OCI-LY3 (cell line): ENCODE measurements around the gene TM4SF1.

ENCODE experiments used
- H2AFZ ChIP-seq: fragments of 200-600, 300-600 bp; shearing (Covaris generic); 2 replicates; pipeline ENCODE4 v1.6.0; 2014; ENCODE audit warnings: antibody characterized with exemption, low read depth, low read length
- H3K27ac ChIP-seq: fragments of 200-600, 300-600 bp; sonication (generic); 2 replicates; pipeline ENCODE4 v1.5.1; 2014; ENCODE audit warnings: mild to moderate bottlenecking, low read length, moderate library complexity, mixed read lengths
- H3K27me3 ChIP-seq: fragments of 200-600, 300-600 bp; sonication (generic); 2 replicates; pipeline ENCODE4 v1.6.1; 2014; ENCODE audit warnings: low read depth, low read length, mixed read lengths
- H3K36me3 ChIP-seq: fragments of 200-600, 300-600 bp; sonication (generic); replicated peaks from 2 replicates; pipeline ENCODE3; 2014; ENCODE audit warnings: low read depth, low read length, mixed read lengths
- H3K4me1 ChIP-seq: fragments of 300-600, 200-600 bp; sonication (generic); 2 replicates; pipeline ENCODE4 v1.6.1; 2014; ENCODE audit warnings: low read length, mixed read lengths
- H3K4me2 ChIP-seq: fragments of 200-600, 300-600 bp; sonication (generic); 2 replicates; pipeline ENCODE4 v1.6.1; 2014; ENCODE audit warnings: low read length, mixed read lengths
- H3K4me3 ChIP-seq: fragments of 300-600, 200-600 bp; sonication (generic); 2 replicates; pipeline ENCODE4 v1.5.1; 2014; ENCODE audit warnings: antibody characterized with exemption, mild to moderate bottlenecking, low read length, moderate library complexity
- H3K79me2 ChIP-seq: fragments of 300-600, 200-600 bp; shearing (Covaris generic); 2 replicates; pipeline ENCODE4 v1.6.1; 2014; ENCODE audit warnings: mild to moderate bottlenecking, low read length, mixed read lengths
- H3K9ac ChIP-seq: fragments of 300-600, 200-600 bp; shearing (Covaris generic); 2 replicates; pipeline ENCODE4 v1.6.0; 2014; ENCODE audit warnings: mild to moderate bottlenecking, low read length, moderate library complexity
- H3K9me3 ChIP-seq: fragments of 200-600, 300-600 bp; shearing (Covaris generic); 2 replicates; pipeline ENCODE4 v1.6.1; 2014; ENCODE audit warnings: low read length, mixed read lengths; ENCODE audit not compliant: insufficient read depth
- H4K20me1 ChIP-seq: fragments of 200-600, 300-600 bp; sonication (generic); 2 replicates; pipeline ENCODE4 v1.6.1; 2016; ENCODE audit warnings: low read length, mixed read lengths; ENCODE audit not compliant: insufficient read depth
- EZH2phosphoT487 ChIP-seq: fragments of 200-600 bp; shearing (Covaris generic); IDR thresholded peaks from 2 replicates; pipeline ENCODE4 v1.6.1; 2018; ENCODE audit warnings: antibody characterized with exemption, mixed run types, low read depth
- TF ChIP-seq, protein P1 (sequence below): fragments of 200-600, 300-600 bp; sonication (generic); IDR thresholded peaks from 2 replicates; pipeline ENCODE4 v1.5.1; 2014; ENCODE audit warnings: antibody characterized with exemption, low read length, low read depth

The TM4SF1 gene

DNA sequence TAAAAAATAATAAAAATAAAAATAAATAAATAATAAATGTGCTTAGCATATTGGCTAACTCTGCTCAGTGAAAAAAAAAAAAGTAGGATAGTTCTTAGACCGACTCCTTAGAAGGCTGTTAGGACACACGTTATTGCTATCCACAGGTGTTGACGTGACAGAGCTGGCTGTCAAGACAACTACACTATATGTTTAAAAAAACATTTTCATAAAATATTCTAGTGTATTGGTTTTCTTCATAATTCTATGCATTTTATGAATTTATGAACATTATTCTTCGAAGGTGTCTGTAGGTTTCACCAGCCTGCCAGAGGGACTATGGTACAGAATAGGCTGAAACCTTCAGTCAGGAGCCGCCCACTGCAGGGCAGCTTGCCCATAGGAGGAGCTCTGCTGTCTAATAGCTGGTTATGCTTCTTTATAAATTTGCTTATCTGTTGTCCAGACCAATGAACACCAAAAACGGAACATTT, 9.2 kb downstream of the TM4SF1 start:
- no peaks in the 10 kb centered on the region for H4K20me1 ChIP-seq
- no peak for TF ChIP-seq EZH2phosphoT487
- TF ChIP-seq, protein P1, sequence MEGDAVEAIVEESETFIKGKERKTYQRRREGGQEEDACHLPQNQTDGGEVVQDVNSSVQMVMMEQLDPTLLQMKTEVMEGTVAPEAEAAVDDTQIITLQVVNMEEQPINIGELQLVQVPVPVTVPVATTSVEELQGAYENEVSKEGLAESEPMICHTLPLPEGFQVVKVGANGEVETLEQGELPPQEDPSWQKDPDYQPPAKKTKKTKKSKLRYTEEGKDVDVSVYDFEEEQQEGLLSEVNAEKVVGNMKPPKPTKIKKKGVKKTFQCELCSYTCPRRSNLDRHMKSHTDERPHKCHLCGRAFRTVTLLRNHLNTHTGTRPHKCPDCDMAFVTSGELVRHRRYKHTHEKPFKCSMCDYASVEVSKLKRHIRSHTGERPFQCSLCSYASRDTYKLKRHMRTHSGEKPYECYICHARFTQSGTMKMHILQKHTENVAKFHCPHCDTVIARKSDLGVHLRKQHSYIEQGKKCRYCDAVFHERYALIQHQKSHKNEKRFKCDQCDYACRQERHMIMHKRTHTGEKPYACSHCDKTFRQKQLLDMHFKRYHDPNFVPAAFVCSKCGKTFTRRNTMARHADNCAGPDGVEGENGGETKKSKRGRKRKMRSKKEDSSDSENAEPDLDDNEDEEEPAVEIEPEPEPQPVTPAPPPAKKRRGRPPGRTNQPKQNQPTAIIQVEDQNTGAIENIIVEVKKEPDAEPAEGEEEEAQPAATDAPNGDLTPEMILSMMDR, result no peak
- no peaks in the 10 kb centered on the region for H3K79me2 ChIP-seq
- no peak overlapping the region for H3K4me3 ChIP-seq
- H3K36me3 ChIP-seq, result no peaks in the 10 kb centered on the region
- H3K9ac ChIP-seq, result no peak overlapping the region
- no peak overlapping the region for H3K4me2 ChIP-seq
- peaks cover 4% of the 10 kb centered on the region for H3K27me3 ChIP-seq
- H3K4me1 ChIP-seq, result no peaks in the 10 kb centered on the region
- no peak overlapping the region for H2AFZ ChIP-seq
- no peaks in the 10 kb centered on the region for H3K9me3 ChIP-seq
- no peak overlapping the region for H3K27ac ChIP-seq

DNA sequence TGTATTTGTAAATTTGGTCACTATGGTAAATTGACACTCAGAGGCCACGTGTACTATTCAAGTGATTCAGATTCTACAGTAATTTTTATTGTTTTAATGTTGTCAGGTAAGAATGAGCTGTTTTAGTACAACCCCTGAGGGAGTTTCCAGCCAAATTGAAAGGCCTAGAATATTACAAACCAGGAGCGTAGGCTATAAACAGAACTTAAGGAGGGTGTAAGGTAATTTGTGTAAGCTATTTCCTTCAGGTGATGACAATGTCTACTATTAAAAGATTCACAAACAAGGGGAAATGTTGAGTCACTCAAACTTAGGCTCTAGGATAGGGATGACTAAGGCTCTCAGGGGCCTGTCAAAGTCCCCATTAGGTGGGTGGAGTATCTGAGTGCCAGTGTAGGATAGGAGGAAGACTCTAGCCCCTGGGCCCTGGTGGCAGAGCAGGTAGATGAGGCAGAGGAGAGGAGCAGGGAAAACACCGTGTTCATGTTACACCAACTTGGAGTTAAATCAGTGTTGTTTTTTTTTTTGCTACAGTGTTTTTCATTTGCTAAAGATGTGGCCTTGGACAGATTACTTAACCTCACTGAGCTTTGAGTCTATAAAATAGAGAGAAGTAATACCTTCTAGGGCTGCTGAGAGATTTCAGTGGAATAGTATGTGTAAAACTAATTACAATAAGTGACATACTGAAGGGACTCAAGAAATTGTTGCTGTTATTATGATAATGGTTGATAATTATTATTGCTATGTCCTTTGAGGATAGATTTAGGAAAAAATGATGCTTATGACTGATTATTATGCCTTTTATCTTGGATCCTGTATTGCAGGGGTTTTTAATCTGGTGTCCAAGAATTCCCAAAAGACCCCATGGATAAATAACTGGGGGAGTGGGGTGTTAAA, 10.3 kb downstream of the TM4SF1 start:
- Histone ChIP-seq H3K9ac (no peak overlapping the region), H3K4me2 (no peak overlapping the region), H3K79me2 (no peaks in the 10 kb centered on the region), H3K36me3 (no peaks in the 10 kb centered on the region), H4K20me1 (no peaks in the 10 kb centered on the region), H3K27me3 (peaks cover 9% of the 10 kb centered on the region), H3K27ac (no peak overlapping the region), H3K9me3 (no peaks in the 10 kb centered on the region), H3K4me3 (no peak overlapping the region), H2AFZ (no peak overlapping the region), H3K4me1 (no peaks in the 10 kb centered on the region)
- TF ChIP-seq, protein P1, result no peak
- TF ChIP-seq EZH2phosphoT487, result no peak

DNA sequence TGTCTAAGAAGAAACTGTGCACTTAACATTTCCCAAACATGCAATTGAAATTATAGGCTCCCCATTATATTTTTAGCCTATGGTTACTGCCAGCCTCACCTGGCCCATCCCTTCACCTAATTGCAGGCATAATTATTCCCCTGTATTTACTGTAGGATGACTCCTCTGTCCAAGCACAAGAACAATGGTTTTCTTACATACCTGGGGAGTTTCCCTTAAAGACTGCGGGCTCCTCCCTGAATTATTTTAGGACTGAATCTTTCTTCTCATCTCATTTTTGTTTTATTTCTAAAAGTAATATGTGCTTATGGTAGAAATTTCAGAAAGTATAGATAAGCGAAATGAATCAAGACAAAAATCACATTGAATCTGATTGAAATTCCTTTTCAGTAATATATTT, 11.4 kb downstream of the TM4SF1 start:
- no peak overlapping the region for H3K27ac ChIP-seq
- no peak overlapping the region for H2AFZ ChIP-seq
- H3K9me3 ChIP-seq, result no peaks in the 10 kb centered on the region
- no peaks in the 10 kb centered on the region for H4K20me1 ChIP-seq
- H3K79me2 ChIP-seq, result no peaks in the 10 kb centered on the region
- H3K36me3 ChIP-seq, result no peaks in the 10 kb centered on the region
- H3K4me3 ChIP-seq, result no peak overlapping the region
- no peak for TF ChIP-seq EZH2phosphoT487
- TF ChIP-seq, protein P1, result no peak
- peaks cover 19% of the 10 kb centered on the region for H3K27me3 ChIP-seq
- H3K4me2 ChIP-seq, result no peak overlapping the region
- no peaks in the 10 kb centered on the region for H3K4me1 ChIP-seq
- no peak overlapping the region for H3K9ac ChIP-seq

DNA sequence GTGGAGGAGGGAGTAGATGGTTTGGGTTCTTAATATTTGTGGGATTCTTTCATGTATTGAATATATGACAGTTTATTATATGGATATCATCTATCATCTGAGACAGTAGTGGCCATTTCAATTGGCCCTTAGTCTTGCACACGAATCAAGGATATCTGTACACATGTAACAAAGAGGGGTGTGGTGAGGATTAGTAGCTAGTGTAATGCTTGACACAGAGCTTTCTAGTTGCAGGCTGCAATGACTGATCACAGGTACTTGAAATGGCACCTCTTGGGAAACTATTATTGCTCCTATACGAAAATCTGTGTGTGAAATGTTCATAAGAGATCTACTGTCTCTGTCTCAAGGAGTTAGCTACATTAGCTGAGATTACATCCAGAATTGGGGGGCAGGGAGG, 12.8 kb downstream of the TM4SF1 start:
- Histone ChIP-seq H4K20me1 (no peaks in the 10 kb centered on the region), H3K27ac (no peak overlapping the region), H3K27me3 (peaks cover 19% of the 10 kb centered on the region; the same call in 1 of the 2 replicates), H3K9ac (no peak overlapping the region), H2AFZ (no peak overlapping the region), H3K4me3 (no peak overlapping the region), H3K9me3 (no peaks in the 10 kb centered on the region), H3K79me2 (no peaks in the 10 kb centered on the region), H3K4me2 (no peak overlapping the region), H3K36me3 (no peaks in the 10 kb centered on the region), H3K4me1 (no peaks in the 10 kb centered on the region)
- TF ChIP-seq EZH2phosphoT487, result no peak
- TF ChIP-seq, protein P1, result no peak
